GM18498 (cell line): ENCODE measurements around the gene SGPP1.
"Not testable (repeated sequence)": the region's sequence is repeated elsewhere in the genome, so short reads cannot be mapped to it uniquely, and the experiment has no call there.

Source experiments
- ATAC-seq: cut with Tn5 transposase; IDR thresholded peaks from one replicate; pipeline ENCODE4 v1.9.1; 2021; ENCODE audit warnings: mild to moderate bottlenecking, moderate library complexity; ENCODE audit not compliant: unreplicated experiment

SGPP1 gene

DNA sequence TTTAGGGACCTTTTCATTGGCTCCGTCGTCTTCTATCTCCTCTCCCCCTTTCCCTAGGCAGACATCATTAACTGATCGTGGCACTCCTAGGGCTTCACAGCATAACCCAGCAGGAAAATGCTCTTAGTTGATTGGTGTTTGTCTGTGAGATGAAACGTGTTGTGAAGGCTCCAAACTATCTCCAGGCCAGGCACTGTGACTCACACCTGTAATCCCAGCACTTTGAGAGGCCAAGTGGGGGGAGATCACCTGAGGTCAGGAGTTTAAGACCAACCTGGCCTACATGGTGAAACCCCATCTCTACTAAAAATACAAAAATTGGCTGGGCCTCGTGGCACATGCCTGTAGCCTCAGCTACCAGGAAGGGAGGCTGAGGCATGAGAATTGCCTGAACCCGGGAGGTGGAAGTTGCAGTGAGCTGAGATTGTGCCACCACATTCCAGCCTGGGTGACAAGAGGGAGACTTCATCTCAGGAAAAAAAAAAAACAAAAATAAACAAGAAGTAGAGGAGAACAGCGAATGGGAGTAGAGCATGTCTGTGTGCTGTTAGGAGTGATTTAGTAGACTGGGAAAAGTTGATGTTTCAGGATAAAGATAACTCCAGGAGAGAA is 53.9 kb downstream of the SGPP1 start:
- no peak for ATAC-seq

- no peak for ATAC-seq
These were observed 54.6 kb downstream of the SGPP1 start for GRCh38 chr14:63673255-63673654.

DNA sequence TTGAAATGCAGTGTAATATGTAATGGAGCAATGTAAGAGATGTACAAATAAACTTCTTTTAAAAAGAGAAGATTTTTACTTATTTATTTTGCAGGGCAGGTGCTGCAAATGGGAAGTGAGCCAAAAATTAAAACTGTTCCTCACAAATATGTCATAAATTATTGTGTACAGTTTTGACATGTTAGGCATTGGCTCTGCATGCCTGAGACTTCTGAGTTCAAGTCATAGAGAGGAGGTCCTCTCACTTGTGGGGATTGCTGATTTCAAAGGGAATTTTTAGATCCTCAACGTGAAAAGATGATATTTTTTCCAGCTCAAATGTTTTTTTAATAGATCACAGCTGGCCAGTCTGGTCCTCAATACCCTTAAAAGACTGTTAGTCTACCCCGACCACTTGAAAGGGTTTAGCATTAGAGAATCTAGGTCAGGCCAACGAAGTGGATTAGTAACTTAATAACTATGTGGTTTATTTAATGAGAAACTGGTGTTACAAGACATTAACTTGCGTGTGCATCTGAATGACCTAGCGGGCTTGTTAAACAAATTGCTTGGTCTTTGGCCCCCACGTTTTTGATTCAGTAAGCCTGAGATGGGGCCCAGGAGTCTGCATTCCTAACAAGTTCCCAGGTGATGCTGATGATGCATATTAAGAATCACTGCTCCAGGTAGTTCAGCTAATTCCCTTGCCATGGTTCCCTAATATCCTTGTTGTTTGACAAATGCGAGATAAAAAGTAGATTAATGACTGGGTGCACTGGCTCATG is 55.3 kb downstream of the SGPP1 start:
- peak; percentile 78 for ATAC-seq

- peak; percentile 26 for ATAC-seq
These were observed 55.9 kb downstream of the SGPP1 start for GRCh38 chr14:63671987-63672386.

DNA sequence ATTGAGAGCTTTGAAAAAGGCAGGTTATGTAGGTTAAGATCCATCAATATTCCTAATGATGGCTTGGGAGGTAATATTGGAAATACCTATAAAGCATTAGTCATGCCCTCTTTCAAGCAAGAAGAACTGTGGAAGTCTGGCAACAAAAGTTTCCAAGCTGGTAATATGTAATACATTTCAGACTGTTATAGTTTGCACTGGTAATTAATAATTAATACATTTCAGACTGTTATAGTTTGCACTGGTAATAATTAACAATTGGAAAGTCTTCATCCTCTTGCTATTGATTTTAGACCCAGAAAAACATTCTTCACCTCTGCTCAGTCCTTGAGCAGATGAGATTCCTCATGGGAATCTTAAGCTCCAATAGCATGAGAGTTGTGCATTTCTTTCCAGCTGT is 57.2 kb downstream of the SGPP1 start:
- ATAC-seq, result no peak

DNA sequence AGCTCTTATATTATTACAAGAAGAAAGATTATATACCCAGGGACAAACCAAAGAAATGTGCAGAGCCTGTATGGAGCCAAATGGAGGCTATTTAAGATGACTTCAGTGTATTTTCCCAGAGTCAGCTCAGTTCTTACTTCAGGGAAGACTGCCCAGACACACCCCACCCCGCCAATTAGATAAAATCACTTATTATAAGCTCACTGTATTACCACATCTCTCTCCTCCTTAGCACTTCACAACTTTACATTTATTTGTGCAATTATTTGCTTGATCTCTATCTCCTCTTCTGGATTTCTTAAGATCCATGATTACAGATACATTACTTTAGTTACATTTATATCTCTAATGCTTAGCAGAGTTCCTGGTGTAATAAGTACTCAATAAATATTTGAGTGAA is 61.5 kb downstream of the SGPP1 start:
- ATAC-seq, result no peak

GRCh38 chr14:63663428-63664341 is 64.2 kb downstream of the SGPP1 start:
- no peak for ATAC-seq

DNA sequence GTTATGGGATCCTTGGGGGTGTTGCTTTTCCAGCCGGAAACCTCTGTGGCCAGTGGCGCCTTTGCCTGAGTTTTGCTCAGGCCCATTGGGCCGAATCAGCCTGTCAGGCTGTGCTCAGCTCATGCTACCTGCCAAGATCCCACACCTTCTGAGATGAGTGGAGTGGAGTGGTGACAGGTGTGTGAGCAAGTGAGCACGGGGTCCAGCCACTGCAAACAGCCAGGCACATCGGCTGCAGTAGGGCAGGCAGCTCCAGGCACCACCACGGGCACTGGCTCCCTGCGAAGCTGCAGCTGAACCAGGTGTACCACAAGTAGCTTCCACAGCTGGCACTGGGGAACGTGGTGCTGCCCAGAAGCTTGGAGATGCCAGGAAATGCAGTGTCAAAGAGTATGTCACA is 65.1 kb downstream of the SGPP1 start:
- ATAC-seq, result no peak

DNA sequence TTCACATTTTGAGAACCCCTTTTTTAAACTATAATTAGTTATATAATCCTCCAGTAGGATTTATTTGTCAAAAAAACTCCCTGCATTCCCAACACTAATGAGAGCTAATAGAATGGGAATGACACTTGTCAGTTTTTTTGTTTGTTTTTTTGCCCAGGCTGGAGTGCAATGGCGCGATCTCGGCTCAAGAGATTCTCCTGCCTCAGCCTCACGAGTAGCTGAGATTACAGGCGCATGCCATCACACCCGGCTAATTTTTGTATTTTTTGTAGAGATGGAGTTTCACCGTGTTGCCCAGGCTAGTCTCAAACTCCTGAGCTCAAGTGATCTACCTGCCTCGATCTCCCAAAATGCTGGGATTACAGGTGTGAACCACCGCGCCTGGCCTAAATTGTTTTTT is 66.0 kb downstream of the SGPP1 start:
- ATAC-seq, result not testable (repeated sequence)

DNA sequence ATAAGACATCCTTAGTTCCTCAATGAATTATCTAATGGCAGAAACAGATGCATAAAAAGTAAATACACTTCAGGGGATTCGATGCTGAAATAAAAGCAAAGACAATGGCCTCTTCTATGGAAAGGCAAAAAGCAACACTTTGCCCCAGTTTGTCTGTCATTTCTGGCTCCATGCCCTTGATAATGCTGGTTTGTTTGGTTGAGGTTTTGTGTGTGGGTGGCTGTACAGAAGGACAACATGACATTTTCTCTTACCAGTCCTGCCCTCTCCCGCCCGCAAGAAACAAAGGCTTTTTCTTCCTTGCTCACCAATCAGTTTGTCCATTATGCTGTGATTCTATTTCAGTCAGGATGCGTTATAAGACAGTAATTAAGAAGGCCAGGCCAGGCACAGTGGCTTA is 68.1 kb downstream of the SGPP1 start:
- ATAC-seq, result no peak

- ATAC-seq, result no peak
These were observed 71.7 kb downstream of the SGPP1 start for GRCh38 chr14:63656194-63656593.

- no peak for ATAC-seq
These were observed 72.9 kb downstream of the SGPP1 start for GRCh38 chr14:63654936-63655335.

DNA sequence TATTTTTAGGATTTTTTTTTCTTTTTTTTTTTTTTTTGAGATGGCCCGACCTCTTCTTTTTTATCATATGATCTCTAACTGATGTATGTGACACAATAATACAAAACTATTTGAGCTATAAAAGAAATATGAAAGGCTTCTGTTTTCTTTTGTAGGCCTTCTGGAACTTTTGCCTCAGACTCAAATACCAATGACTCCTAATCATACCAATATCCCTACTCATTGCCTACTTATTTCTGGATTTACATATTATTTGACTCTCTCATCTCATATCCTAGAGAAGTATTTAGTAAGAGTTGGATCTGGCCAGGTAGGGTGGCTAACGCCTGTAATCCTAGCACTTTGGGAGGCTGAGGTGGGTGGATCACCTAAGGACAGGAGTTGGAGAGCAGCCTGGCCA is 73.5 kb downstream of the SGPP1 start:
- no peak for ATAC-seq

DNA sequence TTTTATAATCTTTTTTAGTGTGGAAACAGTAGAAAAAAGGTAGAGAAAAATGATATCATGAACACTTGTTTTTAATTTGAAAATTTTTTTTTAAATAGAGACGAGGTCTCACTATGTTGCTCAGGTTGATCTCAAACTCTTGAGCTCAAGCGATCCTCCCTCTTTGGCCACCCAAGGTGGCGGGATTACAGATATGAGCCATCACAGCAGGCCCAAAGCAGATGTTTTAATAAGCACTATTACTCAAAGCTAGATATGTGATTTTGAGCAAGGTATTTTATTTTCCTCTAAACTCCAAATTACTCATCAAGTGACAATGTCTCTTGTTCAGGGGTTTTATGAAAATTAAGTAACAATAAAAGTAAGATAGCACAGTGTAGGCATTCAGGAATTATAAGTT is 75.5 kb downstream of the SGPP1 start:
- no peak for ATAC-seq

GRCh38 chr14:63650256-63650952 is 77.5 kb downstream of the SGPP1 start:
- ATAC-seq, result peak; percentile 88

DNA sequence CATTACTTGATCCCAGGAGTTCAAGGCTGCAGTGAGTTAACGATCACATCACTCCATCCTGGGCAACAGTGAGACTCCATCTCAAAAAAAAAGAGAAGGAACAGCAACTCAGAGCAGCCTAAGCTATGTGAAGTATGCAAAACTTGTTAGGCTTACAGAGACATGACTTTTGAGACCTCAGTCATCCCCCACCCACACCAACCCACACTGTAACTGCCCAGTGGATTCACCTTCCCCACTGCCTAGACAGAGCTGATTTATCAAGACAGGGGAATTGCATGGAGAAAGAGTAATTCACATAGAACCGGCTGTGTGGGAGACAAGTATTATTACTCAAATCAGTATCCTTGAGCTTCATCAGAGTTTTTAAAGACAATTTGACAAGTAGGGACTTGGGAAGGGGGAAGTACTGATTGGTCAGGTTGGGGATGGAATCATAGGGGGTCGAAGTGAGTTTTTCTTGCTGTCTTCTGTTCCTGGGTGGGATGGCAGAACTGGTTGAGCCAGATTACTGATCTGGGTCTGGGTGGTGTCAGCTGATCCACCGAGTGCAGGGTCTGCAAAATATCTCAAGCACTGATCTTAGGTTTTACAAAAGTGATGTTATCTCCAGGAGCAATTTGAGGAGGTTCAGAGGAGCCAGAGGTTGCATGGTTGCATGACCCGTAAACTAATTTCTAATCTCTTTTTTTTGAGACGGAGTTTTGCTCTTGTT is 80.0 kb downstream of the SGPP1 start:
- no peak for ATAC-seq

GRCh38 chr14:63644741-63645140 is 83.1 kb downstream of the SGPP1 start:
- no peak for ATAC-seq

GRCh38 chr14:63642656-63643382 is 85.0 kb downstream of the SGPP1 start:
- ATAC-seq, result no peak

GRCh38 chr14:63642229-63642611 is 85.6 kb downstream of the SGPP1 start:
- ATAC-seq, result peak; percentile 61
